Fibroblast of skin of back (primary cell): Measurements from ENCODE around the gene PPT1.
"Not testable (repeated sequence)": the region's sequence is repeated elsewhere in the genome, so short reads cannot be mapped to it uniquely, and the experiment has no call there.

Source experiments
- DNase-seq: peaks from one replicate; pipeline ENCODE4 v3.0.0-alpha.2; 2013

Gene PPT1

GRCh38 chr1:40056519-40057309 is 40.3 kb downstream of the PPT1 start:
- no peak for DNase-seq

- no peak for DNase-seq
These were observed 43.7 kb downstream of the PPT1 start for GRCh38 chr1:40053138-40053887.

- DNase-seq, result no peak
These were observed 46.2 kb downstream of the PPT1 start for GRCh38 chr1:40050863-40051262.

GRCh38 chr1:40049725-40050124 is 47.3 kb downstream of the PPT1 start:
- DNase-seq, result peak; percentile 62

- no peak for DNase-seq
These were observed 49.3 kb downstream of the PPT1 start for GRCh38 chr1:40047769-40048168.

GRCh38 chr1:40047276-40047675 is 49.8 kb downstream of the PPT1 start:
- peak; percentile 54 for DNase-seq

- DNase-seq, result no peak
These were observed 51.3 kb downstream of the PPT1 start for GRCh38 chr1:40045766-40046165.

GRCh38 chr1:40045182-40045581 is 51.9 kb downstream of the PPT1 start:
- no peak for DNase-seq

GRCh38 chr1:40044110-40044509 is 52.9 kb downstream of the PPT1 start:
- no peak for DNase-seq

- DNase-seq, result peak; percentile 68
These were observed 54.7 kb downstream of the PPT1 start for GRCh38 chr1:40042341-40042740.

- DNase-seq, result no peak
These were observed 55.6 kb downstream of the PPT1 start for GRCh38 chr1:40041466-40041838.

- DNase-seq, result peak; percentile 99
These were observed 56.3 kb downstream of the PPT1 start, which contains the start of gene CAP1 for GRCh38 chr1:40040511-40041465. Gene CAP1 (plus strand): TSS chr1:40040729. CDS start chr1:40059347, 18,618 bp downstream.

- peak; percentile 97 for DNase-seq
These were observed 57.1 kb downstream of the PPT1 start for GRCh38 chr1:40039757-40040510.

- no peak for DNase-seq
These were observed 57.8 kb downstream of the PPT1 start for GRCh38 chr1:40039245-40039756.

GRCh38 chr1:40038697-40039096 is 58.4 kb downstream of the PPT1 start:
- no peak for DNase-seq

GRCh38 chr1:40037254-40037653 is 59.8 kb downstream of the PPT1 start:
- DNase-seq, result not testable (repeated sequence)

GRCh38 chr1:40036574-40036973 is 60.5 kb downstream of the PPT1 start:
- peak; percentile 69 for DNase-seq

- DNase-seq, result no peak
These were observed 62.2 kb downstream of the PPT1 start for GRCh38 chr1:40034869-40035268.

- peak; percentile 70 for DNase-seq
These were observed 64.7 kb downstream of the PPT1 start for GRCh38 chr1:40032240-40032891.

GRCh38 chr1:40030528-40031135 is 66.4 kb downstream of the PPT1 start:
- DNase-seq, result peak; percentile 62

- no peak for DNase-seq
These were observed 67.4 kb downstream of the PPT1 start for GRCh38 chr1:40029608-40030007.
